ENCODE results near the gene SPRED2.
"Not testable (repeated sequence)": the region's sequence is repeated elsewhere in the genome, so short reads cannot be mapped to it uniquely, and the experiment has no call there.

SPRED2 gene

DNA sequence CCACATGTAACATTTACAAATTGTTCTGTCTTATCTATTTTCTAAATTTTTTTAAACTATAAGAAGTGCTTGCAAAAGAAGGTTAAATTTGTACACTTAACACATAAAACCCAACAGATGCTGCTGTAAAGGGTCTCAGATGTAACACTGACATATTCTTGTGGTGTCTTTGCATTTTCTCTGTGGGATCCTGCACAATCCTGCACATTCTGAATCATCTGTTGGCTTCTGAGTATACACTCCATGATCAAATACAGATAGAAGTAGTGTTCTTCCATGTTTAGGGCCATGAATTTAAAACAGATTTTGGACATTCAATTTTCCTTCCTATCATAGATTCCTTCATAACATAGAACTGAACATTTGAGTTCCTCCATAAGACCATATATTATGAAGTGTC is 89.0 kb downstream of the SPRED2 start:
- no peak for DNase-seq (ENCODE audit: low read depth, low spot score)

DNA sequence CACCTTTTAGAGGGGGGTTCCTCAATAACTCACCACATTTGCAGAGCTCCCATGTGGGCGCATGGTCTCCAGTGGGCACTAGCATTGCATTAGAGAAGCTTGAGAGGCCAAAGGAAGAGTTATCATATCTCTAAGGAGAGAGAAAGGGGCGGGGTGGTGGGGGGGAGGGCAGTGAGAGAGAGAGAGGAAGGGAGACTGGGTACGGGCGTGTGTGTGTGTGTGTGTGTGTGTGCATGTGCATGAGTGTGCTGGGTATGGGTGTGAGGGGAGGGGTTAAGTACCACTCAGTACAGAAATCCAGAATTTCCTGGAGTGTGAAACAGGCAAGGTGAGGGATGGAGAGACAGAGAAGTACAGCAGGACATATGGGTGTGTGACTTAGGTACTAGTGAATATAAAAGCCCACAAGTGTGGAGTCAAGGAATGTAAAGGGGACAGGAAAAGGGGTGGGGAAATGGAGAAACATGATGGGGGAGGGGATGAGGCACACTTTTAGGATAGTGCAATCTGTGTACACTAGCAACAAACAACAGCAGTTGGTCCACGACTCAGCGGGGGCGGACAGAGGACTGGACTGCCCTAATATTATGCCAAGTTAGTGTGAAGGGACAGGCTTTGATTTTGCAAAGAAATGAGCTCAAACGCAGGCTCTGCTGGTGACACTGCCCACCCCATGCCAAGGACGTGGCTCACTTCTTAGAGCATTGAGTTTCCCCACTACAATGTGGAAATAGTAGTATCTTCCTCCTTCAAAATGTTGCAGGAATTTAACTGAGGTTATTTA is 91.3 kb downstream of the SPRED2 start:
- DNase-seq (ENCODE audit: low read depth, low spot score): no peak

DNA sequence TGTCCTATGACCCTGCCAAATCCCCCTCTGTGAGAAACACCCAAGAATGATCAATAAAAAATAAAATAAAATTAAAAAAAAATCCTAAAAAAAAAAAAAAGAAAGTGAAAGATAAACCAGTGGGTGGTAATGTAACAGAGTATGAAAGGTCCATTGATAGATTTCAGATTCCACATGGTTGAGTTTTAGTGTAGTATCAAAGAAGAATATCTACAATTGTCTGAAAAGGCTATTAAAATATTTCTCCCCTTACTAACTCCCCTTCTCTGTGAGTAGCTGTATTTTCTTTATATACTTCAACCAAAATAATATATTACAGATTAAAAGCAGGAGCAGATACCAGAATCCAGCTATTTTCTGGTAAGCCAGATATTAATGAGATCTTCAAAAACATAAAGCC is 92.8 kb downstream of the SPRED2 start:
- DNase-seq (ENCODE audit: low read depth, low spot score): no peak

DNA sequence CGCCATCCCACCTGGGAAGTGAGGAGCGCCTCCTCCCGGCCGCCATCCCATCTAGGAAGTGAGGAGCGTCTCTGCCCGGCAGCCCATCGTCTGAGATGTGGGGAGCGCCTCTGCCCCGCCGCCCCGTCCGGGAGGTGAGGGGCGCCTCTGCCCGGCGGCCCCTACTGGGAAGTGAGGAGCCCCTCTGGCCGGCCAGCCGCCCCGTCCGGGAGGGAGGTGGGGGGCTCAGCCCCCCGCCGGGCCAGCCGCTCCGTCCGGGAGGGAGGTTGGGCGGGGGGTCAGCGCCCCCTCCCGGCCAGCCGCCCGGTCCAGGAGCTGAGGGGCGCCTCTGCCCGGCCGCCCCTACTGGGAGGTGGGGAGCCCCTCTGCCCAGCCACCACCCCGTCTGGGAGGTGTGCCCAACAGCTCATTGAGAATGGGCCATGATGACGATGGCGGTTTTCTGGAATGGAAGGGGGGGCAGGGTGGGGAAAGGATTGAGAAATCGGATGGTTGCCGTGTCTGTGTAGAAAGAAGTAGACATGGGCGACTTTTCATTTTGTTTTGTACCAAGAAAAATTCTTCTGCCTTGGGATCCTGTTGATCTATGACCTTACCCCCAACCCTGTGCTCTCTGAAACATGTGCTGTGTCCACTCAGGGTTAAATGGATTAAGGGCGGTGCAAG is 93.4 kb downstream of the SPRED2 start:
- not testable (repeated sequence) for DNase-seq (ENCODE audit: low read depth, low spot score)

DNA sequence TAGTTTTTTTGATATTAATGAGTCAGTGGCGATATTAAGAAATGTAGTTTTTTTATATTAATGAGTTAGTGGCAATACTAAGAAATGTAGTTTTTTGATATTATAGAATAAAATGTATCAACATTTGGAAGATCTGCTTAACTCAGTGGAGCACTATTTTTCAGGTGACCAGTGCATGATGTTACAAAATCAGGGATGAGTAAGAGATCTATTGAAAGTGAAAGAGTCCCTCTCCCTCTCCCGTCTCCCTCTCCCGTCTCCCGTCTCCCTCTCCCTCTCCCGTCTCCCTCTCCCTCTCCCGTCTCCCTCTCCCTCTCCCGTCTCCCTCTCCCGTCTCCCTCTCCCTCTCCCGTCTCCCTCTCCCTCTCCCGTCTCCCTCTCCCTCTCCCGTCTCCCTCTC is 94.5 kb downstream of the SPRED2 start:
- not testable (repeated sequence) for DNase-seq (ENCODE audit: low read depth, low spot score)

DNA sequence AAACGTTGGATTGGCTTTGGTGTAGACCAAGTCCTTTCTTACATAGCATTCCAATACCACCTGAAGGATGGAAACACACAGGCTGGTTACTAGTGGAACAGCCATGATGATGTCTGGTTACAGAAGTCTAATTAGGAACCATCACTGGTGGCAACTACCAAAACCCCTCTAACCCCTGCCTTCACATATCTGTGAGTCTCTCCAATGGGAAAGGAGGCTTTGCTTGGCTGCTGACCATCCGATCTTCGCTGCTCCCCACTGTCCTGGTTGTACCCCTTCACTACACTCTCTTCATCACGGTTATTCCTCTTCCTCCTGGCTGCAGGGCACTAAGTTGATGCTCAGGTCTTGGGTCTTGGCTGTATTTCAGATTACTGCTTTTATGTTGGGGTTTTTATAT is 97.7 kb downstream of the SPRED2 start:
- no peak for DNase-seq (ENCODE audit: low read depth, low spot score)

DNA sequence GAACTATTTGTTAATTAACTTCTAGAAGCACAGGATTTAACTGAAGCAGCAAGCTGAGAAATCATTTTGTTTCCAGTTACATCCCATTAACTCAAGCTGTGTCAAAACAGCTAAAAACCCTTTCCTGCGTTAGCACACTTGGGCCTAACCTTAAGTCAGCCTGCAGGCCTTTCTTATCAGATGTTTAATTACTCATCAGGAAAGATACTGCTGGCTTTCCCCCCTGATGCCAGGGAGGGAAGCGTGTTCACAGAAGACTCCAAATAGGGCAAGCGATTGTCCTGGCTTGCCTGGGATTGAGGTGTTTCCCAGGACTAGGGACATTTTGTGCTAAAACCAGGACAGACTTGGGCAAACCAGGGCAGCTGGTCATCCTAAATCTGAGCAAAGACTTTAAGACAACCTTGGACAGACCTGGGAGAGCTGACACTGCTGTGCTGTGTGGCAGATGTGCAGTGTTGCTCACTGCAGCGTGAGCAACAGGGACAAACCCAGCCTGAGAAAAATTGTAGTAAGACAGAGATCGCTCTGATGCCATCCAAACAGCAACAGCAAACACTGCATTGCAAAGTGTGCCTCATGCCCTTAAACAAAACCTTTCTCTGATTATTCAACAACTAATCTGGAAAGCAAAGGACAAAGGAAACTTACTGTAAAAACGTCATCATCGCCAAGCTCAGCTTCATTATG is 100.9 kb downstream of the SPRED2 start:
- no peak for DNase-seq (ENCODE audit: low read depth, low spot score)

DNA sequence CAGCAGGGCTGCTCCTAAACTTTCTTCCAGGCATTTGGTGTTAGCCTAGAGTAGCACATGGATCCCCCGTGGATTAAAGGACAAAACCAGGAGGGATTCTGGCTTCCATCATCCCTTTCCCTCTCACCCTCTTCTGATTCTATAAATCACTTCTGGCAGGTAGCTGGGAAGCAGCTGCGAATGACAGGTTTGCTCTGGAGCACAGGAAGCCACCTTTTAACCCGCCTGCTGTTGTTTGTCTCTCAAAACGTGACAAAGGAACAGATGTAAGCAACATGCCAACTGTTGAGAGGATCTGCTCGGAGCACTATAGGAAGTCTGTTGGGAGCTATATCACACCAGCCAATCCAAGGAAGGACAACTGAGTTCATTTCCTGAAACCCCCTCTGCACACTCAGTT is 102.9 kb downstream of the SPRED2 start:
- DNase-seq (ENCODE audit: low read depth, low spot score): no peak

DNA sequence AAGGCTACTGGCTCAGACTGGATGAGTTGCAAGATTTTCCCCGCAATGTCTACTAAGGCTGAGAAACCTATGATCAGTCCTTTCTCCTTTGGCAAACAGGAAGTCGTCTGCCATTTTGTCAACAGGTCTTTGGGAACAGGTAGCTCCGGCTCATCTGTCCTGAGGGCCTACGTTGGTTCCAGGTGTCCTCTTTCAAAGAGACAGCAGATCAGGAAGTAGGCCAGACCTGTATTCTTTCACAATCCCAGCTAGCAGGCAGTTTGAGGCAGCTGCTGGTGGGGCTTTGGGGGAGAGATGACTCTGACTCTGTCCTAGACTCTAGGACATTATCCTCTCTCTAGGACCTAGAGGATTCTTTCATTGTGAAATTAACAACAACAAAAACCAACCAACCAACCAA is 106.1 kb downstream of the SPRED2 start:
- no peak for DNase-seq (ENCODE audit: low read depth, low spot score)

DNA sequence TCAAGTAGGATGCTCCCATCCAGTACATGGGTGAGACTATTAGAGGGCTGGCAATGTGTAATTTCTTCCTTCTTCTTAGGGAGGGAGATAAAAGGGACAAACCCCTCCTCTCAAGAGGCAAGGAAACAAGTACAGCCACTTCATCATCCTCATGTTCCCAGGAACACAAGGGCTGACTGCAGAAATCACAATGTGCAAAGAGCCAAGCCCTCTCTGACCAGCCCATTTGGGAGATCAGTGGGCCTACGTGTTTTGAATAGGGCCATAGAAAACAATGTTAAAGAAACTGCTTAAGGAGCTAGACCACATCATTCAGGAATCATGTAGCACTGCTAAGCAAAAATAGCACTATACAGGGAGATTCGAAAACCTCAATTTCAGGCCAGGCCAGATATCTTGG is 107.3 kb downstream of the SPRED2 start:
- no peak for DNase-seq (ENCODE audit: low read depth, low spot score)

DNA sequence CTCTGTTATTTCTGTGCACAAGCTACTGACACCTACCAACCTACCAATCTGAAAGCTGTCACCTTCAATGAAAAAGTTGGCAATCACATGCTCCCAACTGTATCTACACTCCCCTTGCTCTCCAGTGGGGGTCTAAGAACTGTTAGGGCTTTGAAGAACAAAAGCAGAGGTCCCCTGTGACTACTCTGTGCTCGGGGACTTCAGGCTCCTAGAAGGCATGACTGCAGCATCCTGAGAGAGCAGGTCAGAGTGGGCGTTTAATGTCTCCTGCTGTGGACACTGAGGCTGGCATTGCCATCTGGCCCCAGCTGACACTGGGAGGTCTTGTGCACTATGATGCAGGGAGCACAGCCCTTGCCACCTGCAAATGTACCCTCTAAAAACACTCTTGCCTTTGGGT is 111.5 kb downstream of the SPRED2 start:
- DNase-seq (ENCODE audit: low read depth, low spot score): no peak

DNA sequence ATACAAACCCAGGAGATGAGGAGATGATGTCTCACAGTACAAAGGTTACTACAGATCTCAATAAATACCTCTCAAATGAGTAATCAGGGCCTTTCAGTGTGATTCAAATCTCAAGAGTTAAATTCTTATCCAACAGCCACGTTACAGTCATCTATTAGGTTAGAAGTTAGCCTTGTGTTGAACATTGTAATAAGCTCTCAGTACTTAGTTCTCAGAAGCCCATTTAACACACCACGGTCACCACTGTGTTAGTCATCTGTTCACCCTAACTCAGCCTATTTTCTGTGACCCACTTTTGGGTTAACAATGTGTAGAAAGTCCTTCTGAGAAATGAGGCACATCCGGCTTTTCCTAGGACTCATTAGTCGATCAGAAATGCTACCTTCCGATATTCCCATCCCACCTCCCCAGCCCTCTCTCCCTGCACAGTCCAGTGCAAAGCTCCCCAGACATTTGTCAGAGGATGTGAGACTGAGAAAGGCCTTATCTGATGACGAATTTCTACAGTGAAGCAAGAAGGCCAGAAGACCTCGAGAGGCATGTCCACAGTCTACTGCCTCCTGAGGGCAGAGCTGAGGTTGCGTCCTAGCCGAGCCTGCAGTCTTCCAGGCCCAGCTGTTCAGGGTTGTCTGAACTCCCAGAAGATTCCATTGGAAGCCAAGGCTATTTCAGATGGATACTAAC is 112.2 kb downstream of the SPRED2 start:
- DNase-seq (ENCODE audit: low read depth, low spot score): no peak

DNA sequence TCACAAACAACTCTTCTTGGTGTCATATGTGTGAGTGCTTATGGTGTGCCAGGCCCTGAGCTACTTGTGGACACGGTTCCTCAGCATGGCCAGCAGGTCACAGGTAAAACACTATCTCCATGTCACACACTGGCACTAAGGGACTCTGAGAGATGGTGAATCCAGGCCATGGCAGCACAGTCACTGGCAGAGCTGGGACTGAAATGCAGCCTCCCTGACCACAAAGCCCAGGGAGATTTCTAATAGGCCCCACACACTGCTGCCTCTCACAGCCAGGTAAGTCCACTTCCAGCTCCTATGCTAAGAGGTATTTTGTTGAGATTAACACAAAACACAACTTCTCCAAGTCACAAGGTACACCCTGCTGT is 112.7 kb downstream of the SPRED2 start:
- no peak for DNase-seq (ENCODE audit: low read depth, low spot score)

DNA sequence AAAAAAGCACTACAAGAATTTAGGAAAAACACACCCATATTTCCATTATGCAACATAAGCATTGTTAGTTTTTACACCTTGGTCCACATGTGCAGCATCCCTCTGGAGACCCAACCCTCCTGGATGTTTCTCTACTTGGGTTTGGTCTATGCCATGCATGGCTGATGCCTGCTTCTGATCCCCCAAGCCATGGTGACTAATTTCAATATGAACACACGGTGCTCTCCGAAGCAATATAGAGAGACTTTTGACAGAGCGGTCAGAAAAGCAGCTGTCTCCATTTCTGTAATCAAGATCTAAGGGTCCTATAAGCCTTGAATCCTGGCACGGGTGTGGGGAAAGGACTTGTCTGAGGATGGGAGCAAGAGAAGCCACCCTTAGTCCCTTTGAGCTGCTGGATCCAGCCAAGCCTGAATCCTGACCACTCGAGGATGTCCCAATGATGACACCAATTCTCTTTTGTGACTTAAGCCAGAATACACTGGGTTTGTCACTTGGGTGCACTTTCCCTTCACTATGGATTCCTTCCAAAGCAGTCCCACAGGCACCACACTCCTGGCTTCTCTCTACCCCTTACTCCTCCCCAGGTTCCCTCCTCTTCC is 113.2 kb downstream of the SPRED2 start:
- DNase-seq (ENCODE audit: low read depth, low spot score): no peak

DNA sequence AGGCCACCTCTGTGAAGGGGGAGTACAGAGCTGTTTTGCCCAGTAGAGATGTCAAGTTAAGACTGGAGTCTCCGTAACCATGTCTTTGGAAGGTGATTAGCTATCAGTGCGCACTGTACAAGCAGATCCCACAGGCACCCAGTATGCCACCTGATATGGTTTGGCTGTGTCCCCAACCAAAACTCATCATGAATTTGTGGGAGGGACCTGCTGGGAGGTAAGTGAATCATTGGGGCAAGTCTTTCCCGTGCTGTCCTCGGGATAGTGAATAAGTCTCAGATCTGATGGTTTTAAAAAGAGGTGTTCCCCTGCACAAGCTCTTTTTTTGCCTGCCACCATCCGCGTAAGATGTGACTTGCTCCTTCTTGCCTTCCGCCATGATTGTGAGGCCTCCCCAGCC is 114.6 kb downstream of the SPRED2 start:
- no peak for DNase-seq (ENCODE audit: low read depth, low spot score)

DNA sequence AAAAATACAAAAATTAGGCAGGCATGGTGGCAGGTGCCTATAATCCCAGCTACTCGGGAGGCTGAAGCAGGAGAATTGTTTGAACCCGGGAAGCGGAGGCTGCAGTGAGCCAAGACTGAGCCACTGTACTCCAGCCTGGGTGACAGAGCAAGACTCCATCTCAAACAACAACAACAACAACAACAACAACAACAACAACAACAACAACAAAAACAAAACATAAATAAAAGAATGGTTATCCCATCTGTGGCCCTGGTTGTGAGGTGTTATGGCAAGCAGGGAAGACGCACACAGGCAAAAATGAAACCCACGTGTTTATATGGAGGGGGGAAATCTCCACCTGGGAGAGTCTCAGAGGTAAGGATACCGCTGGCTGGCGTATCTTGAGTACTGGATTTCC is 115.0 kb downstream of the SPRED2 start:
- not testable (repeated sequence) for DNase-seq (ENCODE audit: low read depth, low spot score)

DNA sequence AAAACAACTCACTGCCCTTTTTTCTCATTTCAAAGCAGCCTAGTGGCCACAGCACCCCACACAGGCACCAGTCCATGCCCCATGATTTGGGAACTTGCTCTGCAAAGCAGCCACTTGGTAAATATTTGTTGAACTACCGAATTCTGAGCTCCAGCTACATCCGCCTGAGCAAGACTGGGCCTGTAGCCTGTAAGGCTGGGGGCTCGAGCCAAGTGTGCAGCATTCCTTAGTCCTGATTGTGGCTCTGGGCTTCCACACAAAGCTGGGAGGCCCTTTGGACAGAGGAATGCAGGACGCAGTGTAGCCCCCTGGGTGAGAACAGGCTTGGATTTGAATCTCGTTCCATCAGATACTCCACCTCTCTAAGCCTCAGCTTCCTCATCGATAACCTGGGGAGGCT is 116.3 kb downstream of the SPRED2 start:
- DNase-seq (ENCODE audit: low read depth, low spot score): no peak

DNA sequence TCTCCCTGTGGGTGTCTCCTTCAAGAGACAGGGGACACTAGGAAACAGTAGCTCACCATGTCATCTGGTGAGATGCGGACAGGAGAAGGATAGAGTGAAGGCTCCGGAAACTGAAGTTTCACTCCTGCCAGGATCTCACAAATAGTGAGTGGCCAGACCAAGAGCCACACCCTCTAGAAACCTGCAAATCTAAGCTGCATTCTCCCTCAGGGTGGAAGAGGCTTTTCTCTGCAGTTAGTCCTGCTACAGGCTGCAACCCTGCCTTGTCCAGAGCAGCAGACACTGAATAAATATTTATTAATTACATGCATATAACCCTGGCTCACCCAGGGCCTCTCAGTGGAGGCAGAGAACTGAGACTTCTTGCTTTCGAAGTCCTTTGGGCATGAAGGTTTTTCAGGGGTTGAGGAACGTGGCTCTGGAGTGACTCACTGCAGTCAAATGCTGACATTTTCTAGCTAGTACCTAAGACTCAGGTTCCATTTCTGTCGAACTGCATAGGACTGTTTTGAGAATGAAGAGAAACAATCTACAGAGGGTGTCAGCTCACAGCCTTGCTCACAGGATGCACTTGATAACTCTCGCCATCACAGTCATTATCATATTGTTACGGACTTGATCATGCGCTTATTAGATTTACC is 117.5 kb downstream of the SPRED2 start:
- DNase-seq (ENCODE audit: low read depth, low spot score): no peak

DNA sequence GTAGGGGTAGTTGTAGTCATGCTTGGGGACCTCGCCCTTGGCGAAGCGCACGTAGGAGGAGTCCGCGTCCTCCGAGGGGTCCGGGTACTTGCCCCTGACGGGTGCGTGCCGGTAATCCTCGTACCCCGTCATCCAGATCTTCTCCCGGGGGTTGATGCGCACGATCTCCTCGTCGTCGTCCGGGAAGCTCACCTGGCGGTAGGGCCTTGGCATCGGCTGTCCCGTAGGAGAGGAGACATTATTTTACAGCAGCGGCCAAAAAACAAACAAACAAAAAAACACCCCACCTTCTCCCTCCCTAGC is 118.5 kb downstream of the SPRED2 start:
- DNase-seq (ENCODE audit: low read depth, low spot score): no peak

DNA sequence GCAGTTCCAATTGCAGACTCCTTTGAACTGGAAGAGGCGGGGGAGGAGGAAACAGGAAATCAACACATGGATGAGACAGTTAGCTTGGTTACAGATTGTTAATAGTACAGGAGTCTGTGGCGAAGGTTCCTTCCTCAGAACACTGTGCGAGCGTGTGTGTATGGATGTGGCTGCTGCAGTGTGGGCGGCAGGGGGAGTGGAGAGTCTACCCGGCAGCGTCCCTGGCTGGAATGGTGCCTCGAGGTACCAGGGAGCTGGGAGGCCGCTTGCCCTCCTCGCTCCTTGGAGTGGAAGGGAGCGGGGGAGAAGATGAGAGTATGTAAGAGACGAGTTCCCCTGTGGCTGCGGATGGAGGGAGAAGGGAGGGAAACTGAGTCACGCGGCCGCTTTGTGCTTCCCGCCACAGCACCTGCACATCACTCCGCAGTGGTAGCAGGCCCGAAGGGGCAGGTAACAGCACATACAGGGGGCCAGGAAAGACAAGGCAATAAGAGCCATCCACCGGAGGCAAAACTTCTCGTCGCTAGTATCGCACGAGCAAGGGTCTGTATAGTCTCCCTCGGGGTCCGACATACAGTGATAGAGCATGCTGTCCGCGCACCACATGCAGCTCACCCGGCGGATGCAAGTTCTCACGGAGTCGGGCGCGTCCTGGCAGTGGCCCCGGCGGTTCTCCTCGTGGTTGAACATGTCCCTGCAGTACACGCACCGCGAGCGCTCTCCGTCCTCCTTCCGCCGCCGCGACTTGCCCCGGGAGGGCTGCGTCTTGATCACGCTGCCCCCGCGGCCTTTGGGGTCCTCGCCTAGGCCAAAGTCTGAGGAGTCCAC is 119.1 kb downstream of the SPRED2 start:
- no peak for DNase-seq (ENCODE audit: low read depth, low spot score)

DNA sequence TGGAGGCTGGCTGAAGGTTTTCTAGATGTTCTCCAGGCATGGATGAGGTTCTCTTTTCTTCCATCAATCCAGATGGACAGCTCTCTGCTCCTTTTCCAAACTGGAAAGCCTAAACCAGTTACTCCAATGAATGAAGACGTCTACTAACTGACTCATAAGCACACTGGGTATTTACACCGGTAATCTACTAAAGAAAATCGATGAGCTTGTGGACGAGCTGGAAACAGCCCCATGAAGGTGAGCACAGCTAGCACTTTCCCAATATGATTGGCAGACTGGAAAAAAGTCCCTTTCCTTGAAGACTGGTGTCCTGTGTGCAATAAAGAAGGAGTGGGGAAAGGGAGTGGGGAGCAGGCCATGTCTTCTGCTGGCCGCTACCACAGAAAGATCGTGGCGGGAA is 120.8 kb downstream of the SPRED2 start:
- no peak for DNase-seq (ENCODE audit: low read depth, low spot score)

Measured in activated naive CD8-positive, alpha-beta T cell treated with anti-CD3 and anti-CD28 coated beads, Interleukin-2, amount 50 U/mL, for 16 hours (primary cell).